Caco-2 (cell line): ENCODE results near the gene IKBKE. TPM values are rescaled to one million over a fixed set of nuclear protein-coding genes. Genes with fewer than 3 reads are reported as not detected.

Source experiments
- BruUV-seq: library from RNA; stranded (reverse); fragments of 400-500 nt; replicated peaks from 2 replicates; lab custom pipeline; 2021; lab: Mats Ljungman, UMichigan
- CTCF ChIA-PET: fragments of 300-600 bp; sonication (Branson Sonifier 250); formaldehyde crosslinking; loops from one replicate; lab custom pipeline; 2022; ENCODE audit warnings: antibody characterized with exemption; lab: Charles Lee
- POLR2A ChIA-PET: fragments of 300-600 bp; sonication (Branson Sonifier 250); formaldehyde crosslinking; loops from one replicate; lab custom pipeline; 2022; ENCODE audit warnings: antibody characterized with exemption; lab: Charles Lee
- DNase-seq, 2 experiments: peaks; one replicate each; pipeline versions ENCODE4 v3.0.0 to v3.0.0-alpha.2; 2020 to 2022
- H3K27me3 ChIP-seq: replicated peaks from 2 replicates; pipeline ENCODE4 v1.6.0; 2011; ENCODE audit warnings: low read length; ENCODE audit not compliant: control insufficient read depth, insufficient read depth
- H3K36me3 ChIP-seq: 2 replicates; pipeline ENCODE4 v1.5.1; 2011; ENCODE audit warnings: low read length; ENCODE audit not compliant: control insufficient read depth, insufficient read depth
- H3K4me1 ChIP-seq: fragments of 250-450 bp; sonication (Bioruptor Pico); 2 replicates; pipeline ENCODE4 v1.5.1; 2020; ENCODE audit warnings: mild to moderate bottlenecking
- H3K4me3 ChIP-seq: 2 replicates; pipeline ENCODE4 v1.5.1; 2011; ENCODE audit warnings: low read depth, mild to moderate bottlenecking, control low read depth, low read length
- H3K9me3 ChIP-seq: fragments of 250-450 bp; sonication (Bioruptor Pico); 2 replicates; pipeline ENCODE4 v1.5.1; 2020; ENCODE audit warnings: mild to moderate bottlenecking, moderate library complexity
- H3K27ac Mint-ChIP-seq: one replicate; pipeline ENCODE4 v1.8.0; 2022; ENCODE audit warnings: mixed read lengths; ENCODE audit not compliant: unreplicated experiment
- H3K27me3 Mint-ChIP-seq: one replicate; pipeline ENCODE4 v1.8.0; 2022; ENCODE audit warnings: mixed read lengths; ENCODE audit not compliant: insufficient read depth, unreplicated experiment
- H3K36me3 Mint-ChIP-seq: one replicate; pipeline ENCODE4 v1.8.0; 2022; ENCODE audit warnings: mild to moderate bottlenecking, mixed read lengths; ENCODE audit not compliant: insufficient read depth, unreplicated experiment
- H3K4me1 Mint-ChIP-seq: one replicate; pipeline ENCODE4 v1.8.0; 2022; ENCODE audit warnings: low read depth, mixed read lengths; ENCODE audit not compliant: unreplicated experiment
- H3K4me3 Mint-ChIP-seq: one replicate; pipeline ENCODE4 v1.8.0; 2022; ENCODE audit warnings: mild to moderate bottlenecking, moderate library complexity, mixed read lengths; ENCODE audit not compliant: unreplicated experiment
- H3K9me3 Mint-ChIP-seq: one replicate; pipeline ENCODE4 v1.8.0; 2022; ENCODE audit warnings: mixed read lengths; ENCODE audit not compliant: unreplicated experiment
- intact Hi-C: fragments of 100-400 bp; cut with micrococcal nuclease; formaldehyde crosslinking; loops from one replicate; pipeline ENCODE4 v1.10.0; 2022; ENCODE audit not compliant: unreplicated experiment
- total RNA-seq: library from RNA; stranded (reverse); gene quantifications from 2 replicates; pipeline ENCODE4 v1.2.3, GENCODE V29; 2022
- TF ChIP-seq, protein P1 (sequence below), 2 experiments: fragments of 200-600 bp in 1 of 2; IDR thresholded peaks; 1 replicate in 1 of 2; 2 replicates in 1 of 2; pipeline versions ENCODE4 v1.5.1 to v1.8.0; 2011 to 2022; ENCODE audit warnings: antibody characterized with exemption in 1 of 2, control low read depth in 1 of 2, inconsistent platforms in 1 of 2, low read depth in 1 of 2, low read length in 1 of 2, mild to moderate bottlenecking in 1 of 2, moderate library complexity in 1 of 2; ENCODE audit not compliant: insufficient read depth in 1 of 2, severe bottlenecking in 1 of 2, unreplicated experiment in 1 of 2

Gene IKBKE
- total RNA-seq, 1 experiment from 2014 or later = 9.0 TPM

DNA sequence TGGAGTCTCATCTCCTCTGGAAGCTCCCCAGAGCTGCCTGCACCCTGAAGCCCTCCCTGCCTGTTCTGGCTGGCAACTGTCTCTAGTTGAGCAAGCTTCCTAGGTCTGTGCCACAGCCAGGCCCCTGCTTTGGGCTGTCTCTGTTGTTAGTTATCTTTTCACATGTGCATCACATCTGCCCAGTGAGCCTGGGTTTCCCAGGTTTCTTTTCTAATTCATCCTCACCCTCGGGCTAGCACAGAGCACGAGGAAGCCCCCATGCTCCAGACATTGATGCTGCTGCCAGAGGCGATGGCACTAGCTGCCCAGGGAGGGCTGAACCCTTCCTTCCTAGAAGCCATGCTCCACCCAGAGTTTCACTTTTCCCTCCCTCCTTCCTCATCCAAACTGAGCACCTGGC, 64.3 kb downstream of the IKBKE start:
- DNase-seq = no peak
- Mint-ChIP-seq H3K27me3 (peaks cover 3% of the 10 kb centered on the region), H3K4me3 (no peak overlapping the region), H3K4me1 (no peaks in the 10 kb centered on the region), H3K36me3 (no peaks in the 10 kb centered on the region), H3K9me3 (no peaks in the 10 kb centered on the region), H3K27ac (no peak overlapping the region)
- H3K4me3 ChIP-seq = no peak overlapping the region
- no peaks in the 10 kb centered on the region for H3K9me3 ChIP-seq
- H3K27me3 ChIP-seq = no peaks in the 10 kb centered on the region; the same call in 1 of the 2 replicates
- ChIA-PET CTCF (no interaction called here), POLR2A (interaction anchor here (0.6 kb wide), 1 partner anchor 10 kb away, joined by 3 read pairs; no protein-coding TSS in a partner anchor)
- intact Hi-C loops = no loop called here
- no TSS peak for BruUV-seq
- H3K36me3 ChIP-seq = no peaks in the 10 kb centered on the region
- no peaks in the 10 kb centered on the region for H3K4me1 ChIP-seq
- TF ChIP-seq, protein P1, sequence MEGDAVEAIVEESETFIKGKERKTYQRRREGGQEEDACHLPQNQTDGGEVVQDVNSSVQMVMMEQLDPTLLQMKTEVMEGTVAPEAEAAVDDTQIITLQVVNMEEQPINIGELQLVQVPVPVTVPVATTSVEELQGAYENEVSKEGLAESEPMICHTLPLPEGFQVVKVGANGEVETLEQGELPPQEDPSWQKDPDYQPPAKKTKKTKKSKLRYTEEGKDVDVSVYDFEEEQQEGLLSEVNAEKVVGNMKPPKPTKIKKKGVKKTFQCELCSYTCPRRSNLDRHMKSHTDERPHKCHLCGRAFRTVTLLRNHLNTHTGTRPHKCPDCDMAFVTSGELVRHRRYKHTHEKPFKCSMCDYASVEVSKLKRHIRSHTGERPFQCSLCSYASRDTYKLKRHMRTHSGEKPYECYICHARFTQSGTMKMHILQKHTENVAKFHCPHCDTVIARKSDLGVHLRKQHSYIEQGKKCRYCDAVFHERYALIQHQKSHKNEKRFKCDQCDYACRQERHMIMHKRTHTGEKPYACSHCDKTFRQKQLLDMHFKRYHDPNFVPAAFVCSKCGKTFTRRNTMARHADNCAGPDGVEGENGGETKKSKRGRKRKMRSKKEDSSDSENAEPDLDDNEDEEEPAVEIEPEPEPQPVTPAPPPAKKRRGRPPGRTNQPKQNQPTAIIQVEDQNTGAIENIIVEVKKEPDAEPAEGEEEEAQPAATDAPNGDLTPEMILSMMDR (IDR thresholded peaks at IDR 0.05; ENCODE audit: insufficient read depth in 1 of 2, low read depth in 1 of 2, low read length in 1 of 2, severe bottlenecking in 1 of 2, unreplicated experiment in 1 of 2) = no peak

DNA sequence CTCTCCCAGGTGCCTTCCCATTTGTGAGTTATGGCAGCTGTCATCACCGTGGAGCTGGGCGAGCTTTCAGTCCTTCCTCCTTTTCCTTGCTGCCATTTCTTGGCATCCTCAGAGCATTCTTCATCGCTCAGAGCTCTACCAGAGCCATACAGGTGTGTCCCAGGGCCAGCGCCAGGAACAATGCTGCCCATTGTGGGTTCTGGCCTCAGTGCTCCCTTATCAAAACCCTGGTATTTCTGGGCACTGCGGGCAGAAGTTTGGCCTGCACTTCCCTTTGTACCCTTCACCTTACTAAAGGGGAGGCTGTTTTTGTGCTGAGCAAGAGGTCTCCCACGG, 65.5 kb downstream of the IKBKE start:
- no peak overlapping the region for H3K27ac Mint-ChIP-seq
- Histone ChIP-seq H3K4me1 (no peaks in the 10 kb centered on the region), H3K4me3 (no peak overlapping the region), H3K36me3 (no peaks in the 10 kb centered on the region), H3K9me3 (no peaks in the 10 kb centered on the region), H3K27me3 (no peaks in the 10 kb centered on the region; the same call in 1 of the 2 replicates)
- no peaks in the 10 kb centered on the region for H3K36me3 Mint-ChIP-seq
- no peak overlapping the region for H3K4me3 Mint-ChIP-seq
- DNase-seq = no peak
- H3K9me3 Mint-ChIP-seq = no peaks in the 10 kb centered on the region
- ChIA-PET CTCF (no interaction called here), POLR2A (no interaction called here)
- intact Hi-C loops = no loop called here
- BruUV-seq = no TSS peak
- no peaks in the 10 kb centered on the region for H3K4me1 Mint-ChIP-seq
- TF ChIP-seq, protein P1 (IDR thresholded peaks at IDR 0.05; ENCODE audit: insufficient read depth in 1 of 2, low read depth in 1 of 2, low read length in 1 of 2, severe bottlenecking in 1 of 2, unreplicated experiment in 1 of 2) = no peak
- peaks cover 3% of the 10 kb centered on the region for H3K27me3 Mint-ChIP-seq

DNA sequence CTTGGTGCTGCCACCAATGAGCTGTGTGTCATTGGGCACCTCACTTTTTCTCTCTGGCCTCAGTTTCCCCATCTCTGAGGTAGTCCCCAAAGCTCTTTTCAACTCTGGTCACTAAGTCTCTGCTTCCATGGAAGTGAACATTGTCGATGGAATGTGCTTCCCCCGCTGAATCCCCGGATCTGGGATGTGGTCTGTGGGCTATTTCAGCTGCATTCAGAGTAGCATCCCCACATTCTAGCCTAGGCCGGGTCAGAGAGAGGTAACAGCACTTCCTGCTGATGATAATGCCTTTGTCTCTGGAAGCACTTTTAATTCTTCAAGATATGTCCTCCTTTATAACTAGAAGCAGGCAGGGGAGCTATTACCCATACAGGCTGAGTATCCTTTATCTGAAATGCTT, 66.9 kb downstream of the IKBKE start:
- H3K4me1 ChIP-seq = no peaks in the 10 kb centered on the region
- CTCF ChIA-PET = interaction anchor here (0.6 kb wide), 2 partner anchors 14 to 48 kb away, joined by 3 to 4 read pairs; no protein-coding TSS in a partner anchor

More for the DNA sequence above, 66.9 kb downstream of the IKBKE start:
- no peaks in the 10 kb centered on the region for H3K36me3 Mint-ChIP-seq
- no peaks in the 10 kb centered on the region; the same call in 1 of the 2 replicates for H3K27me3 ChIP-seq
- no peaks in the 10 kb centered on the region for H3K9me3 Mint-ChIP-seq
- intact Hi-C loops = no loop called here
- no peak overlapping the region for H3K4me3 Mint-ChIP-seq
- H3K4me1 Mint-ChIP-seq = no peaks in the 10 kb centered on the region
- H3K27me3 Mint-ChIP-seq = peaks cover 3% of the 10 kb centered on the region
- no peaks in the 10 kb centered on the region for H3K36me3 ChIP-seq
- BruUV-seq = no TSS peak
- H3K4me3 ChIP-seq = no peak overlapping the region
- POLR2A ChIA-PET = interaction anchor here (0.6 kb wide), 1 partner anchor 40 kb away, joined by 3 read pairs; no protein-coding TSS in a partner anchor
- no peaks in the 10 kb centered on the region for H3K9me3 ChIP-seq
- no peak for DNase-seq
- TF ChIP-seq, protein P1 (IDR thresholded peaks at IDR 0.05; ENCODE audit: insufficient read depth in 1 of 2, low read depth in 1 of 2, low read length in 1 of 2, severe bottlenecking in 1 of 2, unreplicated experiment in 1 of 2) = no peak
- no peak overlapping the region for H3K27ac Mint-ChIP-seq
